Body of pancreas (tissue), 4 donors: ENCODE measurements around the gene ACOT7. TPM values are rescaled to one million over a fixed set of nuclear protein-coding genes. Genes with fewer than 3 reads are reported as not detected.

Source experiments
- ATAC-seq: fragments of 150-250 bp; one replicate; pipeline ENCODE4 v1.9.1; 2016
- DNase-seq, 4 donors: peaks; one replicate each; pipeline ENCODE4 v3.0.0-alpha.2; 2019
- H3K27ac ChIP-seq, 4 donors: fragments of 200-600 bp; sonication (generic); 1 replicate in 3 of 4; 2 replicates in 1 of 4; pipeline versions ENCODE4 v1.5.1 to v1.6.1; 2016 to 2019; ENCODE audit warnings: mild to moderate bottlenecking in 1 of 4, mixed read lengths in 1 of 4, moderate library complexity in 1 of 4
- H3K27me3 ChIP-seq, 2 donors: fragments of 200-600 bp; sonication (generic); one replicate each; pipeline ENCODE4 v1.6.0; 2016; ENCODE audit warnings: mild to moderate bottlenecking in 1 of 2
- H3K36me3 ChIP-seq, 2 donors: fragments of 200-600 bp; sonication (generic); replicated peaks in 1 of 2; 2 replicates each; pipeline ENCODE4 v1.5.1; 2016; ENCODE audit warnings: low read depth in 2 of 2; ENCODE audit not compliant: insufficient read depth in 1 of 2
- H3K4me1 ChIP-seq: fragments of 200-600 bp; sonication (generic); one replicate; pipeline ENCODE4 v1.6.0; 2016
- H3K4me3 ChIP-seq, 2 donors: fragments of 200-600 bp; sonication (generic); 1 replicate in 1 of 2; 2 replicates in 1 of 2; pipeline ENCODE4 v1.5.1; 2016 to 2019
- H3K9me3 ChIP-seq, 3 donors: fragments of 200-600 bp; sonication (generic); 1 replicate in 2 of 3; 2 replicates in 1 of 3; pipeline ENCODE4 v1.5.1; 2016
- POLR2A ChIP-seq, 3 donors: fragments of 450-650 bp; IDR thresholded peaks; one replicate each; pipeline ENCODE4 v1.6.1; 2016; ENCODE audit warnings: antibody characterized with exemption in 3 of 3, mild to moderate bottlenecking in 2 of 3
- WGBS, 2 donors: methylation state at CpG; one replicate each; pipeline ENCODE4 v1.1.5; 2017; 5-methylcytosine and 5-hydroxymethylcytosine counted together
- intact Hi-C: fragments of 100-400 bp; cut with DNase I; formaldehyde crosslinking; loops from one replicate; pipeline ENCODE4 v1.15.1; 2023
- total RNA-seq, 2 donors: library from RNA; depleted of rRNA; stranded (reverse); fragments of >200 nt; gene quantifications; one replicate each; pipeline ENCODE4 v1.1.0, GENCODE V29; 2016
- TF ChIP-seq, protein P1 (sequence below), 7 experiments: fragments of 450-650 bp in 4 of 7; fragments of 200-600 bp in 3 of 7; sonication (generic) in 3 of 7; IDR thresholded peaks; one replicate each; pipeline ENCODE4 v1.5.1; 2016 to 2019; ENCODE audit warnings: antibody characterized with exemption in 7 of 7

The ACOT7 gene
- total RNA-seq, 2 donors from 2014 or later = 6.0 to 33.0 TPM

DNA sequence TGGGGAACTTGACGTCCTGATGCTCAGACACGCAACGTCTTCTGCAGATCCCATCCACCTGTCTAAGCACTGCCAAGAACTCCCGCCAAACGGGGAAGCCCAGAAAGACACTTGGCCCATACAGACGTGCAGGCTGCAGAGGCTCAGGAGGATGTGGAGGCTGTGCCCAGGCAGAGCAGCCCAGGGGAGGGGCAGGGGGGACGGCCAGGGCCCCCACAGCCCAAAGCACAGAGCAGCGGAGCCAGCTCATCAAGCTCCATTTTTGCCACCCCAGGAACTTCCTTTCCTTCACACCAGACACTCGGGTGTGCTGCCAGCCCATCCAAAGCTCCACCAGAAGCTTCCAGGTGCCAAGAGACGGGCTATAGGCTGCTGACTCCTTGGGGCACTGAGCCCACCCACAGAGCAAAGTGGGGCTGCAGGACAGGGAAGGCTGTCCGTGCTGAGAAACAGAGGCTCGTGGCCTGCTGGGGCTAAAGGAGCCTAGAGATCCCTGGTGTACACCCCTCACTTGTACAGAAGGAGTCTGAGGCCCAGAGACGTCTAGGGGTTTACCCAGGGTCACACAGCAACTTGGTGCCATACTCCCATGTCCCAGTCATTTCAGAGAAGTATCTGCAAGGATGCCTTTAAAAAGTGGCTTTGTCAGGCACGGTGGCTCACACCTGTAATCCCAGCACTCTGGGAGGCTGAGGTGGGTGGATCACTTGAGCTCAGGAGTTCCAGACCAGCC is 59.1 kb downstream of the ACOT7 start:
- Histone ChIP-seq H3K27ac (no peak overlapping the region), H3K4me1 (no peaks in the 10 kb centered on the region), H3K4me3 (no peak overlapping the region), H3K27me3 (no peaks in the 10 kb centered on the region), H3K9me3 (no peaks in the 10 kb centered on the region), H3K36me3 (no peaks in the 10 kb centered on the region)
- WGBS, 2 donors = 75 to 82% methylated on average over 13 to 14 of the region's 14 CpGs
- DNase-seq (no peak), ATAC-seq (no peak)
- intact Hi-C loops = no loop called here
- TF ChIP-seq, protein P1, sequence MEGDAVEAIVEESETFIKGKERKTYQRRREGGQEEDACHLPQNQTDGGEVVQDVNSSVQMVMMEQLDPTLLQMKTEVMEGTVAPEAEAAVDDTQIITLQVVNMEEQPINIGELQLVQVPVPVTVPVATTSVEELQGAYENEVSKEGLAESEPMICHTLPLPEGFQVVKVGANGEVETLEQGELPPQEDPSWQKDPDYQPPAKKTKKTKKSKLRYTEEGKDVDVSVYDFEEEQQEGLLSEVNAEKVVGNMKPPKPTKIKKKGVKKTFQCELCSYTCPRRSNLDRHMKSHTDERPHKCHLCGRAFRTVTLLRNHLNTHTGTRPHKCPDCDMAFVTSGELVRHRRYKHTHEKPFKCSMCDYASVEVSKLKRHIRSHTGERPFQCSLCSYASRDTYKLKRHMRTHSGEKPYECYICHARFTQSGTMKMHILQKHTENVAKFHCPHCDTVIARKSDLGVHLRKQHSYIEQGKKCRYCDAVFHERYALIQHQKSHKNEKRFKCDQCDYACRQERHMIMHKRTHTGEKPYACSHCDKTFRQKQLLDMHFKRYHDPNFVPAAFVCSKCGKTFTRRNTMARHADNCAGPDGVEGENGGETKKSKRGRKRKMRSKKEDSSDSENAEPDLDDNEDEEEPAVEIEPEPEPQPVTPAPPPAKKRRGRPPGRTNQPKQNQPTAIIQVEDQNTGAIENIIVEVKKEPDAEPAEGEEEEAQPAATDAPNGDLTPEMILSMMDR (IDR thresholded peaks at IDR 0.05) = no peak
- TF ChIP-seq POLR2A (IDR thresholded peaks at IDR 0.05) = no peak

DNA sequence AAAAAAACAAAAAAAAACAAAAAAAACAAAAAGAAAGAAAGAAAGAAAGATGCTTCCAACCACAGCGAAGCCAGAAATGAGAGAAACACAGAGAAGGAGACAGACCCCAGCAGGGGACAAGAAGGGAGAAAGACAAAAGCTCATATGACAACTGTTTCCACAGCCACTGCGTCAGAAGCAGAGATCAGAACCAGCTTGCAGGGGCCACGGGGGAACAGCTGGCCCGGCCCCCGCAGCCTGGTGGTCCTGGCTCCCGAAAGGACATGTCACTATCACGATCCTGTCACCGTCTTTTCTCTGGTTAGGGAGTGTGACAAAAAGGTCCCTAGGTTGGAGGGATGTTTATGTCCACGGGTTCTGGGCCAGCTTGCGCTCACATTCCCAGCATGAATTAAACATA is 60.7 kb downstream of the ACOT7 start:
- no peak for TF ChIP-seq POLR2A (IDR thresholded peaks at IDR 0.05)
- TF ChIP-seq, protein P1 (IDR thresholded peaks at IDR 0.05) = no peak
- Histone ChIP-seq H3K27ac (no peak overlapping the region), H3K4me1 (no peaks in the 10 kb centered on the region), H3K27me3 (no peaks in the 10 kb centered on the region), H3K36me3 (no peaks in the 10 kb centered on the region), H3K9me3 (no peaks in the 10 kb centered on the region), H3K4me3 (no peak overlapping the region)
- intact Hi-C loops = no loop called here
- WGBS, 2 donors = 90 to 94% methylated on average over 10 of the region's 10 CpGs
- DNase-seq (no peak), ATAC-seq (no peak)

DNA sequence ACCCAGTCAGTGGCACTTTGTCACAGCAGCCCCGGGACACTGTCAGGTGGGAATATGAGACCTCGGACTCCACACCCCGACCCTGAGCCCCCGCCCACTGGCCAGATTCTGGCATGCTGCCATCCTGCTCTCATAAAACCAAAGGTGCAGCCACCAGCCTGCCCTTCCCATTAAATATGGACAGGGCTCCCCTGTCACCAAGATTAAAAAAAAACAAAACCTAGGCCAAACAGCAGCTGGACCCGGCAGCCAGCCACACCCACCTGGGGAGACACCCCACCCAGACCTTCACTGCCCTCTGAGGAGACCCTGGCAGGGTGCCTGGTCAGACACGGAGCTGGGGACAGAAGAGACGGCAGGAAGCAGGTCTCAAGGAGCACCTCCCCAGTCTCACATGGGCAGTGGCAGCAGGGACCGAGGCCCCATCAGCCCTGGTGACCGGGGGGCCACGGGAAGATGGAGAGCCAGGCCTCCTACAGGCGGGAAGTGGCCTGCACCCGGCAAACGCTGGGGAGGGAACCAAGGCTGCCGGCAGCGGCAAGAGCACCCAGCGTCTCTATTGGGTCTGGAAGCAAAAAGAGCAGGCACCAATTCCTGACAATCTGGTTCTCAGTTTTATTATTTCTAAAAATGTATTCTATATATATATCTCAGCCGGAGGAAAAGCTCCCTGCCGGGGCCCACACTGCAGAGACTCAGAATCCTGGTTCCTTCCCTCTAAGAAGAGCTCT is 61.9 kb downstream of the ACOT7 start:
- TF ChIP-seq, protein P1 (IDR thresholded peaks at IDR 0.05) = no peak
- TF ChIP-seq POLR2A (IDR thresholded peaks at IDR 0.05) = no peak
- Histone ChIP-seq H3K27ac (no peak overlapping the region), H3K27me3 (no peaks in the 10 kb centered on the region), H3K9me3 (no peaks in the 10 kb centered on the region), H3K4me3 (no peak overlapping the region), H3K4me1 (no peaks in the 10 kb centered on the region), H3K36me3 (no peaks in the 10 kb centered on the region)
- intact Hi-C loops = no loop called here
- no peak for DNase-seq
- whole genome bisulfite sequencing, 2 donors = 70 to 82% methylated on average over 10 to 17 of the region's 18 CpGs
- ATAC-seq = no peak

DNA sequence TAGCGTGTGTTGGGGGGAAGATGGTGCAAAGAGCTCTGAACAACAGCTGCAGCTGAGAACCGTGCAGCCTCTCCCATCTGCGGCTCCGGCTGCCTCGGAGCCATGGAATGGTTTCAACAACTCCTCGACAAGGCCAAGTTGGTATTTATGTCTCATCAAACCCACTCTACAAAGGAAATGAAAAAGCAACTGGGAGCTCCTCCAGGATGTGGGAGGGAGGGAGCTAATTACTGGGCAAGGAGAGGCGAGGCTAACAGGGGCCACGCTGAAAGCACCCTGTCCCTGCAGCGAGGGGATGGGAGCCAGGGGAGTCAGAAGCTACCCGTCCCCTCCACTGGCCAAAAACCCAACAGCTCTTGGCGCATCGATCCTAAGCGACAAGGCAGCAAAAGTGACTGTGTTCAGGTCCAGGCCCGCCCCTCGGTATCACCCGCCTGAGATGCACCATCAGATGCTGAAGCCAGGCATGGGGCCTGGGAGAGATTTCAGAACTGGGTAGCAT is 63.1 kb downstream of the ACOT7 start:
- Histone ChIP-seq H3K36me3 (no peaks in the 10 kb centered on the region), H3K9me3 (no peaks in the 10 kb centered on the region), H3K27me3 (no peaks in the 10 kb centered on the region), H3K4me3 (no peak overlapping the region), H3K4me1 (no peaks in the 10 kb centered on the region), H3K27ac (no peak overlapping the region)
- intact Hi-C loops = no loop called here
- TF ChIP-seq POLR2A (IDR thresholded peaks at IDR 0.05) = no peak
- TF ChIP-seq, protein P1 (IDR thresholded peaks at IDR 0.05) = no peak
- no peak for DNase-seq
- 84 to 91% methylated on average over 14 to 16 of the region's 16 CpGs for WGBS, 2 donors
- ATAC-seq = no peak
